Fibroblast of lung (primary cell): ENCODE data around the gene DNMT1. TPM values are rescaled to one million over a fixed set of nuclear protein-coding genes. Genes with fewer than 3 reads are reported as not detected.

Source experiments
- DNase-seq, 2 donors: peaks; one replicate each; pipeline versions ENCODE4 v3.0.0 to v3.0.0-alpha.2; 2010; ENCODE audit warnings: low read depth in 2 of 2
- H2AFZ ChIP-seq: 2 replicates; pipeline ENCODE4 v1.5.1; 2012; ENCODE audit warnings: low read length, control low read depth, inconsistent platforms
- H3K27ac ChIP-seq: 2 replicates; pipeline ENCODE4 v1.5.1; 2011; ENCODE audit warnings: low read length, control low read depth; ENCODE audit not compliant: insufficient read depth
- H3K27me3 ChIP-seq: 2 replicates; pipeline ENCODE4 v1.5.1; 2011; ENCODE audit warnings: mild to moderate bottlenecking, low read length; ENCODE audit not compliant: control insufficient read depth, insufficient read depth
- H3K36me3 ChIP-seq: 2 replicates; pipeline ENCODE4 v1.5.1; 2011; ENCODE audit warnings: low read length; ENCODE audit not compliant: control insufficient read depth, insufficient read depth
- H3K4me1 ChIP-seq: 2 replicates; pipeline ENCODE4 v1.5.1; 2011; ENCODE audit warnings: low read length; ENCODE audit not compliant: control insufficient read depth, insufficient read depth; ENCODE audit errors: extremely low read depth
- H3K4me2 ChIP-seq: 2 replicates; pipeline ENCODE4 v1.5.1; 2011; ENCODE audit warnings: low read length, control low read depth; ENCODE audit not compliant: insufficient read depth; ENCODE audit errors: extremely low read depth
- H3K4me3 ChIP-seq, 4 experiments: fragments of 200-600 bp in 1 of 4; sonication (generic) in 1 of 4; replicated peaks in 1 of 4; 2 replicates each; pipeline ENCODE4 v1.5.1; 2011 to 2016; ENCODE audit warnings: low read length in 4 of 4, low read depth in 3 of 4, mild to moderate bottlenecking in 3 of 4, control low read depth in 2 of 4, inconsistent platforms in 1 of 4, mixed read lengths in 1 of 4; ENCODE audit not compliant: insufficient read depth in 1 of 4; ENCODE audit errors: control extremely low read depth in 1 of 4
- H3K79me2 ChIP-seq: 2 replicates; pipeline ENCODE4 v1.5.1; 2012; ENCODE audit warnings: mild to moderate bottlenecking, low read length, inconsistent platforms; ENCODE audit not compliant: control insufficient read depth, insufficient read depth
- H3K9ac ChIP-seq: 2 replicates; pipeline ENCODE4 v1.5.1; 2011; ENCODE audit warnings: mild to moderate bottlenecking, low read length, control low read depth; ENCODE audit not compliant: insufficient read depth
- H3K9me3 ChIP-seq: 2 replicates; pipeline ENCODE4 v1.5.1; 2012; ENCODE audit warnings: low read depth, low read length; ENCODE audit not compliant: control insufficient read depth, insufficient read depth
- H4K20me1 ChIP-seq: 2 replicates; pipeline ENCODE4 v1.5.1; 2011; ENCODE audit warnings: low read length; ENCODE audit not compliant: control insufficient read depth, insufficient read depth; ENCODE audit errors: extremely low read depth
- CTCF ChIP-seq, 2 donors: IDR thresholded peaks in 1 of 2; conservative IDR thresholded peaks in 1 of 2; 1 replicate in 1 of 2; 2 replicates in 1 of 2; pipeline ENCODE4 v1.5.1; 2011 to 2012; ENCODE audit warnings: low read length in 2 of 2, control low read depth in 1 of 2, inconsistent platforms in 1 of 2, low read depth in 1 of 2, mild to moderate bottlenecking in 1 of 2
- EZH2 ChIP-seq: IDR thresholded peaks from 2 replicates; pipeline ENCODE4 v1.5.1; 2012; ENCODE audit warnings: low read length, control low read depth, mild to moderate bottlenecking; ENCODE audit errors: missing control alignments
- polyA plus RNA-seq, 2 donors: library from polyadenylated mRNA; depleted of rRNA in 1 of 2; stranded (reverse) in 1 of 2; unstranded in 1 of 2; fragments of >200 nt; gene quantifications; 2 replicates each; pipeline ENCODE4 v1.2.1, GENCODE V29; 2011 to 2012; ENCODE audit warnings: missing spikeins in 1 of 2
- total RNA-seq: library from RNA; depleted of rRNA; stranded (reverse); fragments of >200 nt; gene quantifications from 2 replicates; pipeline ENCODE4 v1.2.1, GENCODE V29; 2014

DNMT1 gene
- total and polyA plus RNA-seq, 2 donors (not counting 1 experiment from before 2014, with no cell fraction given) = 33.7 to 36.7 TPM

GRCh38 chr19:10110972-10111317 lies 83.8 kb downstream of the DNMT1 start:
- no peaks in the 10 kb centered on the region for H3K9me3 ChIP-seq
- no peak overlapping the region for H3K4me3 ChIP-seq
- no peak overlapping the region for H3K27ac ChIP-seq
- H3K4me1 ChIP-seq = peaks cover 8% of the 10 kb centered on the region
- TF ChIP-seq CTCF (conservative IDR thresholded peaks at IDR 0.05 in 1 of 2, IDR thresholded peaks at IDR 0.05 in 1 of 2; ENCODE audit: low read depth in 1 of 2, low read length in 2 of 2) = no peak
- TF ChIP-seq EZH2 = no peak
- H3K9ac ChIP-seq = no peak overlapping the region
- H3K4me2 ChIP-seq = no peak overlapping the region
- H3K36me3 ChIP-seq = peaks cover 44% of the 10 kb centered on the region
- no peak for DNase-seq
- H3K27me3 ChIP-seq = no peaks in the 10 kb centered on the region
- H2AFZ ChIP-seq = no peak overlapping the region
- no peaks in the 10 kb centered on the region for H4K20me1 ChIP-seq
- H3K79me2 ChIP-seq = peaks cover 22% of the 10 kb centered on the region

GRCh38 chr19:10110076-10110971 lies 84.4 kb downstream of the DNMT1 start:
- no peak for TF ChIP-seq CTCF (conservative IDR thresholded peaks at IDR 0.05 in 1 of 2, IDR thresholded peaks at IDR 0.05 in 1 of 2; ENCODE audit: low read depth in 1 of 2, low read length in 2 of 2)
- H3K36me3 ChIP-seq = peaks cover 38% of the 10 kb centered on the region
- H3K27me3 ChIP-seq = no peaks in the 10 kb centered on the region
- no peak for DNase-seq
- H3K4me1 ChIP-seq = peaks cover 8% of the 10 kb centered on the region
- H3K79me2 ChIP-seq = peaks cover 22% of the 10 kb centered on the region
- no peak overlapping the region for H3K4me3 ChIP-seq
- no peaks in the 10 kb centered on the region for H3K9me3 ChIP-seq
- H4K20me1 ChIP-seq = no peaks in the 10 kb centered on the region
- no peak overlapping the region for H3K4me2 ChIP-seq
- no peak overlapping the region for H3K9ac ChIP-seq
- no peak overlapping the region for H2AFZ ChIP-seq
- no peak overlapping the region for H3K27ac ChIP-seq

- Histone ChIP-seq H3K36me3 (peaks cover 32% of the 10 kb centered on the region), H4K20me1 (no peaks in the 10 kb centered on the region), H3K27ac (no peak overlapping the region), H3K9ac (no peak overlapping the region), H3K9me3 (no peaks in the 10 kb centered on the region), H3K4me1 (peaks cover 8% of the 10 kb centered on the region), H3K4me3 (no peak overlapping the region), H2AFZ (no peak overlapping the region), H3K4me2 (no peak overlapping the region), H3K79me2 (peaks cover 22% of the 10 kb centered on the region), H3K27me3 (no peaks in the 10 kb centered on the region)
- no peak for DNase-seq
- TF ChIP-seq EZH2 = no peak
- TF ChIP-seq CTCF (conservative IDR thresholded peaks at IDR 0.05 in 1 of 2, IDR thresholded peaks at IDR 0.05 in 1 of 2; ENCODE audit: low read depth in 1 of 2, low read length in 2 of 2) = no peak
These were observed 85.2 kb downstream of the DNMT1 start for GRCh38 chr19:10109528-10109927.
